ENCODE measurements around the gene OR51E1. TPM values are rescaled to one million over a fixed set of nuclear protein-coding genes. Genes with fewer than 3 reads are reported as not detected.

OR51E1 gene
- total RNA-seq, 4 donors from 2014 or later, result 0.16 to 0.27 TPM; not detected in 2

DNA sequence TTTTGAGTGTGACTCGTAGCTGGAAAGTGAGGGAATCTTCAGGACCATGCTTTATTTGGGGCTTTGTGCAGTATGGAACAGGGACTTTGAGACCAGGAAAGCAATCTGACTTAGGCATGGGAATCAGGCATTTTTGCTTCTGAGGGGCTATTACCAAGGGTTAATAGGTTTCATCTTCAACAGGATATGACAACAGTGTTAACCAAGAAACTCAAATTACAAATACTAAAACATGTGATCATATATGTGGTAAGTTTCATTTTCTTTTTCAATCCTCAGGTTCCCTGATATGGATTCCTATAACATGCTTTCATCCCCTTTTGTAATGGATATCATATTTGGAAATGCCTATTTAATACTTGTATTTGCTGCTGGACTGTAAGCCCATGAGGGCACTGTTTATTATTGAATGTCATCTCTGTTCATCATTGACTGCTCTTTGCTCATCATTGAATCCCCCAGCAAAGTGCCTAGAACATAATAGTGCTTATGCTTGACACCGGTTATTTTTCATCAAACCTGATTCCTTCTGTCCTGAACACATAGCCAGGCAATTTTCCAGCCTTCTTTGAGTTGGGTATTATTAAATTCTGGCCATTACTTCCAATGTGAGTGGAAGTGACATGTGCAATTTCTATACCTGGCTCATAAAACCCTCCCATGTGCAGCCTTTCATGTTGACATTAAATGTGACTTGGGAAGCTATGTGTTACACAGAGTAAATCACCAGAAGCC is 11.0 kb downstream of the OR51E1 start:
- H3K27ac ChIP-seq, result no peak overlapping the region
- no peak overlapping the region for H3K4me3 ChIP-seq
- TF ChIP-seq POLR2A (IDR thresholded peaks at IDR 0.05) (no peak), POLR2AphosphoS5 (IDR thresholded peaks at IDR 0.05) (no peak), EP300 (IDR thresholded peaks at IDR 0.05; ENCODE audit: low read depth) (no peak)
- TF ChIP-seq, protein P1, sequence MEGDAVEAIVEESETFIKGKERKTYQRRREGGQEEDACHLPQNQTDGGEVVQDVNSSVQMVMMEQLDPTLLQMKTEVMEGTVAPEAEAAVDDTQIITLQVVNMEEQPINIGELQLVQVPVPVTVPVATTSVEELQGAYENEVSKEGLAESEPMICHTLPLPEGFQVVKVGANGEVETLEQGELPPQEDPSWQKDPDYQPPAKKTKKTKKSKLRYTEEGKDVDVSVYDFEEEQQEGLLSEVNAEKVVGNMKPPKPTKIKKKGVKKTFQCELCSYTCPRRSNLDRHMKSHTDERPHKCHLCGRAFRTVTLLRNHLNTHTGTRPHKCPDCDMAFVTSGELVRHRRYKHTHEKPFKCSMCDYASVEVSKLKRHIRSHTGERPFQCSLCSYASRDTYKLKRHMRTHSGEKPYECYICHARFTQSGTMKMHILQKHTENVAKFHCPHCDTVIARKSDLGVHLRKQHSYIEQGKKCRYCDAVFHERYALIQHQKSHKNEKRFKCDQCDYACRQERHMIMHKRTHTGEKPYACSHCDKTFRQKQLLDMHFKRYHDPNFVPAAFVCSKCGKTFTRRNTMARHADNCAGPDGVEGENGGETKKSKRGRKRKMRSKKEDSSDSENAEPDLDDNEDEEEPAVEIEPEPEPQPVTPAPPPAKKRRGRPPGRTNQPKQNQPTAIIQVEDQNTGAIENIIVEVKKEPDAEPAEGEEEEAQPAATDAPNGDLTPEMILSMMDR (IDR thresholded peaks at IDR 0.05), result no peak
- whole genome bisulfite sequencing, 2 donors (ENCODE audit: low coverage in 1 of 2), result 65 to 78% methylated on average over 2 of the region's 2 CpGs
- DNase-seq, result no peak
- H3K27me3 ChIP-seq, result no peaks in the 10 kb centered on the region
- no peaks in the 10 kb centered on the region for H3K4me1 ChIP-seq
- H3K36me3 ChIP-seq, result no peaks in the 10 kb centered on the region
- in situ Hi-C loops (cut with MboI; ENCODE audit: low pct_ligation_motif_present in 1 of 4, low pct_unique_long_range_greater_than_20kb in 1 of 4, low sequenced_read_pairs in 3 of 4), result no loop called here
- intact Hi-C loops (cut with DNase I; ENCODE audit: low total_unique reads), result no loop called here
- H3K9me3 ChIP-seq, result no peaks in the 10 kb centered on the region

DNA sequence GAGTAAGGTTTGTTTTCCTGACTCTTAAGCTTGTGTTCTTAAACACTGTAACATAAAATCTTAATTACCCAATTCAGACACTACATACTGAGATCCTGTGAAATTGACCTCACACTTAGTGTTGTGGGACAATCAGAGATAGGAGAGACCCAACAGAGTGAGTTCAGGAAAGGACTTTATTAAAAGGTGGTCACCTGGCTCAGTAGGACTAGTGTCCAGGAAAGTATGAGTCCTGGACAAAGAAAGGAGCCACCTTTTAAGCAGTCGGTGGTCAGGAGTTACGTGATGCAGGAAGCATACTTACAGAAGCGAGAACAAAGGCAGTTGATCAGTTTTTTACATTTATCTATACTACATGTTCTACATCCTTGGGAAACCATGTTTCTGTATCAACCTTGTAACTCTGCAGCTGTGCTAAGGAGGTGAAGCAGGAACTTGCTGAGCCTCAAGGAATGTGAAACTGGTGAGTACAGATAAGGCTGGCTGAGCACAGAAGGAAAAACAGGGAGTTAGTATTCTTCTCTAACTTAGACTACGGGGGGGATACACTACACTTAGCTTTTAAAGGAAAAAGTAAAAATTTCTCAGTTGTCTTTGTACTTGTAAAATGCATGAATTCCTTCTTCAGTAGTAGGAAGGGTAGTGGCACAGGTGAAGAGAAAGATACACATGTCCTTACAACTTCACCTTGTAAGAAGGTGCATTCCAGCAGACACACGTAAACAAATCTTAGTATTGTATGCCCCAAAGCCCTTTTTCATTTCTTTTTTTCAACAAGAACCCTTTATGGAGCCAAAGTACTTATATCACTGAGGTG is 15.1 kb downstream of the OR51E1 start:
- in situ Hi-C loops (cut with MboI; ENCODE audit: low pct_ligation_motif_present in 1 of 4, low pct_unique_long_range_greater_than_20kb in 1 of 4, low sequenced_read_pairs in 3 of 4) (no loop called here), intact Hi-C loops (cut with DNase I; ENCODE audit: low total_unique reads) (no loop called here)
- Histone ChIP-seq H3K27me3 (no peaks in the 10 kb centered on the region), H3K9me3 (no peaks in the 10 kb centered on the region), H3K4me3 (no peak overlapping the region), H3K36me3 (no peaks in the 10 kb centered on the region), H3K4me1 (no peaks in the 10 kb centered on the region), H3K27ac (no peak overlapping the region)
- 62 to 77% methylated on average over 4 to 5 of the region's 5 CpGs for WGBS, 2 donors (ENCODE audit: low coverage in 1 of 2)
- TF ChIP-seq EP300 (IDR thresholded peaks at IDR 0.05; ENCODE audit: low read depth), result no peak
- no peak for DNase-seq

DNA sequence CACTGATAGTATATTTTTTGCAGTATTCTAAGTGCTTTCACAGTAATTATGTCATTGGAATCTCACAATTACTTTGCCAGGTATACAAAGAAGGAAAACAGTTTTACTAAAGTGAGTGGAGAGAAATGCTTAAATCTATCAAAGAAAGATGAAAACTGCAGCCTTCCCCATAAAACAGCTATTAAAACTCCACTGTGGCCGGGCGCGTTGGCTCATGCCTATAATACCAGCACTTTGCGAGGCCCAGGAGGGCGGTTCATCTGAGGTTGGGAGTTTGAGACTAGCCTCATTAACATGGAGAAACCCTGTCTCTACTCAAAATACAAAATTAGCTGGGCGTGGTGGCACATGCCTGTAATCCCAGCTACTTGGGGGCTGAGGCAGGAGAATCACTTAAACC is 19.1 kb downstream of the OR51E1 start:
- WGBS, 2 donors (ENCODE audit: low coverage in 1 of 2), result 81 to 86% methylated on average over 4 to 6 of the region's 6 CpGs
- no peaks in the 10 kb centered on the region for H3K4me1 ChIP-seq
- H3K4me3 ChIP-seq, result no peak overlapping the region
- intact Hi-C loops (cut with DNase I; ENCODE audit: low total_unique reads), result no loop called here
- in situ Hi-C loops (cut with MboI; ENCODE audit: low pct_ligation_motif_present in 1 of 4, low pct_unique_long_range_greater_than_20kb in 1 of 4, low sequenced_read_pairs in 3 of 4), result no loop called here
- no peak overlapping the region for H3K27ac ChIP-seq
- H3K36me3 ChIP-seq, result no peaks in the 10 kb centered on the region
- DNase-seq, result no peak
- no peak for TF ChIP-seq POLR2A (IDR thresholded peaks at IDR 0.05)
- no peak for TF ChIP-seq EP300 (IDR thresholded peaks at IDR 0.05; ENCODE audit: low read depth)
- TF ChIP-seq, protein P1 (IDR thresholded peaks at IDR 0.05), result no peak
- TF ChIP-seq POLR2AphosphoS5 (IDR thresholded peaks at IDR 0.05), result no peak
- H3K27me3 ChIP-seq, result no peaks in the 10 kb centered on the region
- H3K9me3 ChIP-seq, result no peaks in the 10 kb centered on the region

DNA sequence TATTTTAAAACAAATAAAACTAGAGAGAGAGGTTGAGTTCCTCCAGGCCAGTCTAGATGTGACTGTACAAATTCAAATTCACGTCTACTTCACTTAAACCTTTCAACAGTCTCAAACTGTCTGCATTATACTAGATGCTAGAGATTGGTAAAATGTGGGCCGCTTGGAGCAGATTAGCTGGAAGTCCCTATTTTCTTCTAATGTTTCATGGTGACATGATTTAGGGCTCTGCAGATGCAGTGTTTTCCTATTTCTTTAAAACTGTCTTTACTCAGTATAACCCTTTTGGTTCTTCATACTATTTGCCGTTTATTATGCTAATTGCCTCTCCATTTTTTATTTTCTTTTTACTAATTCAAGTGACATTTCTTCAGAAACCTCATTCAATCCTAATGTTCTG is 20.4 kb downstream of the OR51E1 start:
- WGBS, 2 donors (ENCODE audit: low coverage in 1 of 2), result 86 to 91% methylated on average over 3 of the region's 3 CpGs
- Histone ChIP-seq H3K36me3 (no peaks in the 10 kb centered on the region), H3K9me3 (no peaks in the 10 kb centered on the region), H3K4me3 (no peak overlapping the region), H3K27ac (no peak overlapping the region), H3K27me3 (no peaks in the 10 kb centered on the region), H3K4me1 (no peaks in the 10 kb centered on the region)
- no peak for DNase-seq
- in situ Hi-C loops (cut with MboI; ENCODE audit: low pct_ligation_motif_present in 1 of 4, low pct_unique_long_range_greater_than_20kb in 1 of 4, low sequenced_read_pairs in 3 of 4) (no loop called here), intact Hi-C loops (cut with DNase I; ENCODE audit: low total_unique reads) (no loop called here)
- TF ChIP-seq EP300 (IDR thresholded peaks at IDR 0.05; ENCODE audit: low read depth), result no peak
- no peak for TF ChIP-seq POLR2AphosphoS5 (IDR thresholded peaks at IDR 0.05)
- TF ChIP-seq, protein P1 (IDR thresholded peaks at IDR 0.05), result no peak

Data from transverse colon (tissue), 4 donors.